GM12872 (cell line): ENCODE data around the gene RDH5.

Experiments
- TF ChIP-seq, protein P1 (sequence below): IDR thresholded peaks from 3 replicates; pipeline ENCODE4 v1.5.1; 2011; ENCODE audit warnings: low read depth, mild to moderate bottlenecking, low read length, moderate library complexity; ENCODE audit not compliant: insufficient read depth

Gene RDH5

DNA sequence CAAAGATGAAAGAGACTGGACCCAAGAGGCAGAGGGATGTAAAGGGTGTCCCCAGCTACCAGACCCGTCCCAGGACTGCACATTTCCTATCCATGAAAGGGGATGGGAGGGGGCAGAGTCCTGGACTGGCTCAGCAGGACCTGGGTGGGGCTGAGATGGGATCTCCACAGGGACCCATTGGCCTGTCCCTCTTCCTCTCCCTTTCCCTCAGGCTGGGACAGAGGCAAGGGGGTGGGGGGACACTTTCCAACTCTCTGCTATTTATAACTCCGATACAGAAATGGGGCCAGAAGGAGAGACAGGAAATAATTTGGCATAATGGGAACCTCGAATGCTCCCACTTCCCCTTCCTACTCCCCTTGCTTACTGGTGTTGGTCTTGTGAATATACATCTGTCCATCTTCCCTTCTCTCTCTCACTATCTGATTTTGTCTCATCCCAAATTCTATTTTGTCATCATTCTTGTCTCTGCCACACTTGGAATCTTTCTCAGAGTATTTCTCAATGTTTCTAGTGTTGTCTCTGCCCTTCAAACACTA is 11.4 kb upstream of the RDH5 start:
- TF ChIP-seq, protein P1, sequence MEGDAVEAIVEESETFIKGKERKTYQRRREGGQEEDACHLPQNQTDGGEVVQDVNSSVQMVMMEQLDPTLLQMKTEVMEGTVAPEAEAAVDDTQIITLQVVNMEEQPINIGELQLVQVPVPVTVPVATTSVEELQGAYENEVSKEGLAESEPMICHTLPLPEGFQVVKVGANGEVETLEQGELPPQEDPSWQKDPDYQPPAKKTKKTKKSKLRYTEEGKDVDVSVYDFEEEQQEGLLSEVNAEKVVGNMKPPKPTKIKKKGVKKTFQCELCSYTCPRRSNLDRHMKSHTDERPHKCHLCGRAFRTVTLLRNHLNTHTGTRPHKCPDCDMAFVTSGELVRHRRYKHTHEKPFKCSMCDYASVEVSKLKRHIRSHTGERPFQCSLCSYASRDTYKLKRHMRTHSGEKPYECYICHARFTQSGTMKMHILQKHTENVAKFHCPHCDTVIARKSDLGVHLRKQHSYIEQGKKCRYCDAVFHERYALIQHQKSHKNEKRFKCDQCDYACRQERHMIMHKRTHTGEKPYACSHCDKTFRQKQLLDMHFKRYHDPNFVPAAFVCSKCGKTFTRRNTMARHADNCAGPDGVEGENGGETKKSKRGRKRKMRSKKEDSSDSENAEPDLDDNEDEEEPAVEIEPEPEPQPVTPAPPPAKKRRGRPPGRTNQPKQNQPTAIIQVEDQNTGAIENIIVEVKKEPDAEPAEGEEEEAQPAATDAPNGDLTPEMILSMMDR: no peak

DNA sequence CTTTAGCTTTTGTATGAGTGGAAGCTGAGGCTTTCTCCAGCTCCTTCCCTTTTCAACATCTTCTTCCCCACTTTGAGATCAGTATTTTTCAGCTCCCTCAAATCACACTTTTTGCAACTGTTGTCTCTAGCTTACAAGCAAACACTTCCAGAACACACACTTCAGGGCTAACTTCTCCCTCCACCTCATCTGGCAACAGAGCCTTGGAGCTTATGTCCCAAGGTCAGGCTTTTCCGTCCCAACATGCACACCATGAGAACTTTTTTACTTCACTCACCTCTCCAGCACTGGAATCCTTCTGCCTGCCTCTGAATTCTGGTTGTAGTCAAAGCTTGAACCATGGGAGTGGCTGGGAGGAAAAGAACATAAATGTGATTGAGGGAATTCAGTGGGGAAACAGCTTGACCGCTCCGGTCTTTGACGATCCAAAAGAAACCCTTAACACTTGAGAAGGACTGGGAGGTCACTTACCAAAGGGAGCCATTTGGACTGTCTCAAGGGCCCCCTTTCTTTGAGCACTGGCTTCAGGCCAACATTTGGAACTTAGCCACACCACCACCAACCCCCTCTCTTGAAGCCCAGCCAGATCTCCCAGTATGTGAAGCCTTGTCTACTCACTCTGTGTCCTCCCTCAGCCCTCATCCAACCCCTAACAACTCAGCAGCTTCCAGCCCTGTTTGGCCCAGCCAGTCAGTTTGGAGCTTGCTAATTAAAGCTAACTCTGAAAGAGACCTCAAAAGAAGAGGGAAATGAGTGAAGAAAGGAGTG is 8.2 kb upstream of the RDH5 start:
- TF ChIP-seq, protein P1: no peak

DNA sequence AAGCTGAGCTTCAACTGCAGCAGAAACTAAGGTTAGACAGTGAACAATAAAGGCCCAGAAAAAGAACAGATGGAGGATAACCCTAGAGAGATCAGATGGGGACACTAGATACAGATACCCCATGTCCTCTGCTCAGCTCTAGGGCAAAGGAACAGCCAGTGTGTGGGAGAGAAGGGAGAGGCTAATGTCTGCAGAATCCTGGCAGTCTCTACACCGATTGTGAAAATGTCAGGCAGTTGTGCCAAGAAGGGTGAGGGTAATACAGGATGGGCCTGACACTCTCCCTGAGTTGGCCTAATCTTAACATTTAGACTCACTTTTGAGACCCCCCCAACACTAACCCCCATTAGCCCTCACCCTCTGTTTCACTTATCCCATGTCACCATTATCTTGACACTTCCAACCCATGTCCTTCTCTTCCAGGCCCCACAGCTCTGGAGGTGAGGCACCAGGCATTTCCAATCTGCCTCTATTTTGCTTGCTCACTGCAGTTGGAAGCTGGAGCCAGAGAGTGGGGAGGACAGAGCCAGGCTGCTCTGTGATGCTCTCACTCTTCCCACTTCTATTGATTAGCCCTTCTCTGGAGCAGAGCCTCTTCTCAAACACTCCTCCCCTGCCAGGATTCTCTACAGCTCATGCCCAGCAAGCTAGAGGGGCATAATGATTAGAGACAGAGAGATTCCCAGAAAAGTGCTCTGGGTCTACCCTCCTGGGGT is 7.3 kb upstream of the RDH5 start:
- TF ChIP-seq, protein P1: no peak

DNA sequence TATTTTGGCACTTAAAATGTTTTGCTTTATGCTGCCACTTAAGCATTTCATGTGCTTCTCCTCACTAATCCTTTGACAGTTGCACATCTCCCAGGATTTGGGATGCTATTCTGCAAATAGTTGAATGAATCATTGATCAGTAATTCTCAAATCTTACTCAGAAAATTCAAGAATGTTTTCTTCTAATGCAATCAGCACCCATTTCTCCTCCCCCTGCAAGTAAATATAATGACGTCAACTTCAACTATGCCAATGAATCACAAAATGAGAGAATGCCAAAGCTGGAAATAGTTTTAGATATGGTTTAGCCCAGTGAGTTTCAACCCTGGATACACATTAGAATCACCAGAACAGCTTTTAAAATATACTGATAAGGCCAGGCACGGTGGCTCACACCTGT is 6.5 kb upstream of the RDH5 start:
- TF ChIP-seq, protein P1: no peak

DNA sequence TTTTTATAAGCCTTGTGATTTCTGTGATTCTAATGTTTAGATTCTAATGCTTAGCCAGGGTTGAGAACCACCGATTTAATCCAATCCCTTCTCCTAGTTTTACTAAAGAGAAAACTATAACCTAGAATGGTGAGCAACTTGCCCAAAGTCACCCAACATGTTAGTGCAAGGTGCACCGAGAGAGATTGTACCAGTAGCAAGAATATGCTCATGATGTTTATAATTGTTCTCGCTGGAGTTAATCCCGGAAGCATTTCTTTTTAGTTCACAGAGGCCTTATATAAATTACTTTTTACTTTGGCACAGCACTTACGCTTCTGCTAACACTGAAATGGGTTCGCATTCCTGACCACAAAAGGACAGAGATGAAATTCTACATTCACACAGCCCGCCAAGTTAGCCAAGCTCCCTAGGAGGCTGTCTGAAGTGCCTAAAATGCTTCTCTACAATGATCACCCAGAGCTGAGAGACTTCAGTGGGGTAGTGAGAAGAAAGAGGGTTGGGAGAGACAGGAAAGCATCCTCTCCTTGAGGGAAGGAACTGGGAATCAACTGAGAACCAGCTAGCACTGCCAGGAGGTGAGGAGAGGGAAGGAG is 4.9 kb upstream of the RDH5 start:
- TF ChIP-seq, protein P1: no peak

DNA sequence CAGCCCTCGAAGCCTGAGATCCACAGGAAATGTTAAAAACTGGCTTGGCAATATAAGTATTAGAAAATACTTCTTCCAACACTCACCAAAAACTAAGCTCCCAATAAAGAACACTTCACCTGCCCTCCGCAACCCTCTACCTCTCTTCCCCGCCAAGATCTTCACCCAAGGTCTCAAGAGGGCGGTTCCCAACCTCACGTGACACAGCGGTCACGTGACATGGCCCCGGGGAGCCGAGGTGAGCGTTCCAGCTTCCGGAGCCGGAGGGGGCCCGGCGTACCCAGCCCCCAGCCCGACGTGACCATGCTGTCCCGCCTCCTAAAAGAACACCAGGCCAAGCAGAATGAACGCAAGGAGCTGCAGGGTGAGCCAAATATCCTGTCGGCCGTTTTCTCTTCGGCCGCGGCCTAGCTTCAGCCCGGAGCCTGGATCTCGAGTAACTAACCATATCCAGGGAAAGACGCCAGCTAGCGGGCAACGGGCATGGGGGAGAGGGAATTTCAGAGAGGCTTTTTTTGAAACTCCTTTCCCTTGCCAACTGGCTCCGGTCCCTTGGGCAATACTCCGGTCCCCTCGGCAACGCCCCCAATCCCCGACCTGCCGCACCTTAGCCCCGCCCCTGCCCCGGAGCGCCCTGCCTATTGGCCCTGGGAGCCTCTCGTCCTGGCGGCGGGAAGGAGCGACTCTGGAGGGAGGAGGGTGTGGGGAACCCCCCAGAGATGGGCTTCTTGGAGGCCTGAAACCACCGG is 4.2 kb upstream of the RDH5 start, which contains the start of gene BLOC1S1:
Gene BLOC1S1, plus strand, starts transcription at position 214 of the 749 bp plus-strand sequence. Its CDS starts 6 bp downstream, at position 220.
- TF ChIP-seq, protein P1: no peak
